Ovary (tissue), 3 donors: ENCODE measurements around the gene HHAT.

Experiments
- CTCF ChIP-seq, 3 donors: fragments of 450-650 bp in 2 of 3; fragments of 200-600 bp in 1 of 3; IDR thresholded peaks; one replicate each; pipeline versions ENCODE4 v1.5.1 to v1.8.0; 2016 to 2022; ENCODE audit warnings: antibody characterized with exemption in 3 of 3, mild to moderate bottlenecking in 1 of 3
- EP300 ChIP-seq: sonication (generic); formaldehyde crosslinking; IDR thresholded peaks from one replicate; pipeline ENCODE4 v1.6.1; 2017; ENCODE audit warnings: antibody characterized with exemption
- POLR2A ChIP-seq: fragments of 450-650 bp; IDR thresholded peaks from one replicate; pipeline ENCODE4 v1.6.1; 2017; ENCODE audit warnings: antibody characterized with exemption, mild to moderate bottlenecking, moderate library complexity
- donor health status: DM: no; HTN: no; CAD: no.

GRCh38 chr1:210603123-210603522 is 274.4 kb downstream of the HHAT start:
- TF ChIP-seq CTCF (IDR thresholded peaks at IDR 0.05): no peak
- no peak for TF ChIP-seq POLR2A
- TF ChIP-seq EP300: no peak
